Epithelial cell of umbilical artery (primary cell): ENCODE data around the gene CCDC90B. TPM values are rescaled to one million over a fixed set of nuclear protein-coding genes. Genes with fewer than 3 reads are reported as not detected.

Experiments
- total RNA-seq: library from RNA; depleted of rRNA; stranded (reverse); fragments of >200 nt; gene quantifications from 2 replicates; pipeline ENCODE4 v1.2.3, GENCODE V29; 2014

The CCDC90B gene
- 69.2 and 76.0 TPM in 2 replicates for total RNA-seq

GRCh38 chr11:83285771-83286528, at the start of gene CCDC90B:
CCDC90B (minus strand) TSS chr11:83286367; CDS start chr11:83285972, 395 bp downstream.

Other genes with a start within 250 kb of the CCDC90B start
- 4.5 and 14.6 TPM in 2 replicates for gene RAB30, start 214.5 kb downstream of the CCDC90B start, total RNA-seq
- gene PCF11, start 129.2 kb downstream of the CCDC90B start, total RNA-seq, result 26.3 and 45.9 TPM in 2 replicates
- 4.2 and 8.8 TPM in 2 replicates for gene ANKRD42, start 92.7 kb downstream of the CCDC90B start, total RNA-seq